OCI-LY7 (cell line): ENCODE measurements around the gene ROMO1. TPM values are rescaled to one million over a fixed set of nuclear protein-coding genes. Genes with fewer than 3 reads are reported as not detected.

ENCODE experiments used
- total RNA-seq, 2 experiments: library from RNA; depleted of rRNA in 1 of 2; stranded (reverse); fragments of >200 nt in 1 of 2; shearing (Covaris generic) in 1 of 2; gene quantifications; 2 replicates each; pipeline ENCODE4 v1.2.3, GENCODE V29; 2014 to 2022

ROMO1 gene
- total RNA-seq, 2 experiments from 2014 or later: 164 to 393 TPM

Other genes with a start within 250 kb of the ROMO1 start
- gene CEP250, start 243.8 kb upstream of the ROMO1 start, total RNA-seq (2014; rRNA removed; shearing (Covaris generic)): 28.6 and 31.6 TPM in 2 replicates
- gene CEP250, start 243.8 kb upstream of the ROMO1 start, total RNA-seq (2022): 68.9 and 74.4 TPM in 2 replicates
- not detected in 2 replicates for gene C20orf173, start 169.8 kb upstream of the ROMO1 start, total RNA-seq (2014; rRNA removed; shearing (Covaris generic))
- gene C20orf173, start 169.8 kb upstream of the ROMO1 start, total RNA-seq (2022): not detected in 2 replicates
- gene ERGIC3, start 157.3 kb upstream of the ROMO1 start, total RNA-seq (2014; rRNA removed; shearing (Covaris generic)): 171 and 178 TPM in 2 replicates
- 170 and 177 TPM in 2 replicates for gene ERGIC3, start 157.3 kb upstream of the ROMO1 start, total RNA-seq (2022)
- gene SPAG4, start 83.6 kb upstream of the ROMO1 start, total RNA-seq (2014; rRNA removed; shearing (Covaris generic)): 12.1 and 24.7 TPM in 2 replicates
- 58.2 and 64.2 TPM in 2 replicates for gene SPAG4, start 83.6 kb upstream of the ROMO1 start, total RNA-seq (2022)
- 83.3 and 83.7 TPM in 2 replicates for gene CPNE1, start 34.5 kb upstream of the ROMO1 start, total RNA-seq (2014; rRNA removed; shearing (Covaris generic))
- 193 and 202 TPM in 2 replicates for gene CPNE1, start 34.5 kb upstream of the ROMO1 start, total RNA-seq (2022)
- 63.8 and 66.3 TPM in 2 replicates for gene RBM12, start 34.5 kb upstream of the ROMO1 start, total RNA-seq (2014; rRNA removed; shearing (Covaris generic))
- gene RBM12, start 34.5 kb upstream of the ROMO1 start, total RNA-seq (2022): 152 and 160 TPM in 2 replicates
- 32.8 and 56.2 TPM in 2 replicates for gene NFS1, start 53 bp upstream of the ROMO1 start, total RNA-seq (2014; rRNA removed; shearing (Covaris generic))
- gene NFS1, start 53 bp upstream of the ROMO1 start, total RNA-seq (2022): 41.3 and 43.4 TPM in 2 replicates
- 346 and 448 TPM in 2 replicates for gene RBM39, start 42.9 kb downstream of the ROMO1 start, total RNA-seq (2014; rRNA removed; shearing (Covaris generic))
- gene RBM39, start 42.9 kb downstream of the ROMO1 start, total RNA-seq (2022): 429 and 431 TPM in 2 replicates
- gene PHF20, start 72.6 kb downstream of the ROMO1 start, total RNA-seq (2014; rRNA removed; shearing (Covaris generic)): 37.9 and 43.6 TPM in 2 replicates
- 47.8 and 51.4 TPM in 2 replicates for gene PHF20, start 72.6 kb downstream of the ROMO1 start, total RNA-seq (2022)